Inflammatory macrophage treated with lipopolysaccharide for 1 hour (primary cell): ENCODE measurements around the gene C15orf39.

Source experiments
- DNase-seq, 2 donors: peaks; one replicate each; pipeline ENCODE4 v3.0.0-alpha.2; 2020 to 2022

Gene C15orf39

GRCh38 chr15:75172284-75172820 is 29.3 kb upstream of the C15orf39 start:
- no peak for DNase-seq

DNA sequence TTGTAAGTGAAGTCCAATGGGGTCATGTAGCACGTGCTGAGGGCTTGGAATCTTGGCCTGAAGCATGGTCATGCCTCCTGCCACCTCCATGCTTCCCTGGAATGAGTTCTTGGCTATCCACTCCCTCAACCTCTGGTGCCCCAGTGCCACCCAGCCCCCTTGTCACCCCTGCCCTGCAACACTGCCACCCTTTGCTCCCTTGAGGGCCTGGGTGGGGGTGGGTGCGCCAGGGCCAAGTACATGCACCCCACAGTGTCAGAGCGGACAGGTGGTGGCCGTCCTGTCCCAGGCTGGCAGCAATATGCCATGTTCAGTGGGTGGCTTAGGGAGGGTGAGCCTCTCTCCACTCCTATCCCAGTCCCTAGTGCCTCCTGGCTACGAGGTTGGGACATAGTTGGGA is 27.6 kb upstream of the C15orf39 start:
- no peak for DNase-seq

DNA sequence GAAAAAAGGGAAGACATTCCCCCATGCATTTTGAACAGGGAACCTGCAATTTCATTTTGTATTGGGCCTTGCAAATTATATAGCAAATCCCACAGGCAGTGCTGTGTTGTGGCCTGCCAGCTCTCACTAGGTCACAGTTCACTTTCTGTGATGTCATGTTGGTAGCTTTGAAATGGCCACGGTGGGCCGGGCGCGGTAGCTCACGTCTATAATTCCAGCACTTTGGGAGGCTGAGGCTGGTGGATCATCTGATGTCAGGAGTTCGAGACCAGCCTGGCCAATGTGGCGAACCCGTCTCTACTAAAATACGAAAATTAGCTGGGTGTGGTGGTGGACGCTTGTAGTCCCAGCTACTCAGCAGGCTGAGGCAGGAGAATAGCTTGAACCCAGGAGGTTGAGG is 27.0 kb upstream of the C15orf39 start:
- no peak for DNase-seq

GRCh38 chr15:75176396-75176761 is 25.3 kb upstream of the C15orf39 start:
- DNase-seq, result no peak

DNA sequence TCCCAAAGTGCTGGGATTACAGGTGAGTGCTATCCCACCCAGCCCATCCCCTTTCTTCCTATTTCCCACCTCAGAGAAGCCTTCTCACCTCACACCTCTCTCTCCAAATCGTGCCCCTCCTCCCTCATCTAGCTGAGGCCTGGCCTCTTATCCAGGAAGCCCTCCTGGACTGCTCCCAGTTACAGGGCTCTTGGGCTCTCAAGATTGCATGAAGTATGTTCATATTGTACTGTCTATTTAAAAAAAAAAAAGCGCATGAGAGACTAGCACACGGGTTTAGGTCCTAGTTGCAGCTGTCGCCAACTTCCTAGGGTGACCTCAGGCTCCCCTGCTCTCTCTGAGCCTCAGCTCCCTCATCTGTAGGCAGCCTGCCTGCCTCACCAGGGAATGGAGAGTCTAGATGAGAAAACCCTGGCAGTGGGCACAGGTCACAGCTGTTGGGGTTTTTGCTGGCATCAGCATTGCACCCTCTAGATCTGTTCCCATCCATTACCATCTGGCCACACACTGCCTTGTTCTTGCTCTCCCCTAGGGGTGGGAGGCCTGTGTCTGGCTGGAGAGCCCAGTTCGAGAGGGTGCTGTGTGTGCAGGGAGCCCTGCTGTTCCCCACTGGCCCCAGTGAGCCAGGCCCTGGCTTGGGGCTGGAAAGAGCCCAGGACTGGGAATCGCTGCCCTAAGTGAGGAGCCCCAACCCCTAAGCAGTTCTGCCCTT is 24.2 kb upstream of the C15orf39 start:
- DNase-seq, result no peak

DNA sequence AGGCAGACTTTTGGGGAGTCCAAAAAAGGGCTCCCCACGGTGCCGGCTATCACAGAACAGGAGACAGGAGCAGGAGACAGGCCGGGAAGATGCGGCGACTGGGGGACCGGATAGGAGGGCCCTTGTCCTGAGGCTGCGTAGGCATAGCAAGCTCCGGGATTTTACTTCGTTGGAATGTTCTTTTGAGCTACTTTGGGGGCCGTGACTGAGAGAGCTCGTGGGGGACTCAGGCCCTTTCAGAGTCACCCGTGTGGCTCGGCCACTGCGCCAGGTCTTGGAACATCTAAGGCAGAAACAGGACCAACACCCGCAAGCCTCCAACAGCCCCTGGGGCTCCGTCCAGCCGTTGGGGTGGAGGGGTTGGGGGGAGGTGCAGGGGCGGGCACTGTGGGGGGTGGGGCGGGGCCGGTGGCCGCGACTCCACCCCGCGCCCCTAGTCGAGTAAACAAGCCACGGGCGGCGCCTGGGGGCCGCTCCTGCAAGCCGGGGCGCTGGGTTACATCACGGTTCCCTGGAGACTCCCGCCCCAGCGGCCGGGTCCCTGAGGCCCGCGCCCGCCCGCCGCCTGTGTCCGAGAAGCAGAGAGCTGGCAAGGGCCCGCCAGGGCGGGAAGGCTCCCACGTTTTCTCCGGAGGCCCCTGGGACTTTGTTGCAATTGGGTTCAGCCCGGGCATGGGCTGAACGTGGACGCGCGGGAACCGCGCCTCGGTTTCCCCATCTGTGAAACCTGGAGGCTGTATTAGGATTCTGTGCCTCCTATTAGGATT is 23.3 kb upstream of the C15orf39 start:
- DNase-seq, result no peak

GRCh38 chr15:75178938-75179745 is 22.5 kb upstream of the C15orf39 start:
- no peak for DNase-seq

- no peak for DNase-seq
Measured at GRCh38 chr15:75179746-75180140, 21.9 kb upstream of the C15orf39 start.

GRCh38 chr15:75181780-75182179 is 19.9 kb upstream of the C15orf39 start:
- DNase-seq, result no peak

DNA sequence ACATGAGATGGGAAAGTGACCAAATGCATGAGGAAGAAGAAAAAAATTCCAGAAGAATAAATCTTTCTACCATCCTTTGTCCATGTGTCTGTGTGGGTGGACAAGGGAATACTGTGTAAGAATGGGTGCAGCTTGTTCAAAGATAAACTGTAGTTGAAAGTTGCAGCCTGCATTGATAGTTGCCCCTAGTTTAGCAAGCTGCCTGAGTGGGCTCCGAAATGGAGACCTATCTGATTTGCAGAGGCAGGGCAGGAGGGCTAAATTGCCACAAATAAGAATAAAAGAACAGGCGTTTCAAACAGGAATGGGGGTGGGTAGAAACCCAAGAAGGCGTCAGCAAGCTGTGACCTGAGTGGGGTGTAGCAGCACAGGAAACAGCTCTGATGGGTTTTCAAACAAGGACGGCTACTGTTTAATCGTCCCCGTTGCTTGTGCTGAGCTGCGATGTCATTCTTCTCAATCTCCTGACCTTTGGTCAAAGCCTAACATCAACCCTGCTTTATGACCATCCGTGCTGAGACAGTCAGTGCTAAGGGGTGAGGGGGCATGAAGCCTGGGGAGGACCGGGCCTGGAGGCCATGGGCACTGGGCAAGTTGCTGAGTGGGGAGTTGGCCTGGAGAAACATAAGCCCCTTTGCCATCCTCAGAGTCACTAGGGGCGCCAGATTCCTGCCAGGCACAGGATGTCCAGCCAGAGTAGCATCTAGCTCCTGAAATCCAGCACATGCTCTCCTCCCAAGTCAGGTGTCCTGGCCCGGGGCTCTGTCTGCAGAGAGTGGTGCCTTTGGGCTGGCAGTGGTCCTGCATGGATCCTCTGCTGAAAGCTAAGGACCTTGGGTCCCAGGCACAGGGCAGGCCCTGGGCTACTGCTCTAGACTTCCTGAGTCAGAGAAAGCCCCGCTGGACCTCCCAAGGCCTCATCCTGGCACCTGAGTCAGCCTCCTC is 19.2 kb upstream of the C15orf39 start:
- no peak for DNase-seq

- DNase-seq, result no peak
Measured at GRCh38 chr15:75185271-75186029, 16.2 kb upstream of the C15orf39 start.

- no peak for DNase-seq
Measured at GRCh38 chr15:75186044-75186443, 15.6 kb upstream of the C15orf39 start.

GRCh38 chr15:75188499-75188898 is 13.2 kb upstream of the C15orf39 start:
- DNase-seq, result no peak

GRCh38 chr15:75191235-75191634 is 10.4 kb upstream of the C15orf39 start:
- no peak for DNase-seq

DNA sequence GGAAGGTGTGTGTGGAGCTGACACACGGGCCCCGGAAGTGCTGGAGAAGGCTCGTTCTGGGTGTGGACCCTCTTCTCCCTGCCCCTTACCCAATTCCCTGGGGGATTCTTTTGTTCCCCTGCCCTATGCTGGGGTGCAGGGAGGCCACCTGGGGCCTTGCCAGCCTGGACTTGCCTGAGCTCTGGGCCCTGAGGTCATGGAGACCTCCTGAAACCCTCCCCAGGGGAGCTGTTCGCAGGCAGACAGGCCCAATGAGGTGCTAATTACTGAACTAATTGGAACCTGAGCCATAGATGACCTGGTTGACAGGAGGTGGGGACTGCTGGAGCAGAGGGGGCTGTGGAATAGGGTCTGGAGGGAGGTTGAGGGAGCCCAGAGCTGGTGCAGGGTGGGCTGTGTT is 9.4 kb upstream of the C15orf39 start:
- no peak for DNase-seq

- no peak for DNase-seq
Measured at GRCh38 chr15:75193272-75193671, 8.4 kb upstream of the C15orf39 start.

- no peak for DNase-seq
Measured at GRCh38 chr15:75193976-75194375, 7.7 kb upstream of the C15orf39 start.

GRCh38 chr15:75194397-75194796 is 7.3 kb upstream of the C15orf39 start:
- no peak for DNase-seq

DNA sequence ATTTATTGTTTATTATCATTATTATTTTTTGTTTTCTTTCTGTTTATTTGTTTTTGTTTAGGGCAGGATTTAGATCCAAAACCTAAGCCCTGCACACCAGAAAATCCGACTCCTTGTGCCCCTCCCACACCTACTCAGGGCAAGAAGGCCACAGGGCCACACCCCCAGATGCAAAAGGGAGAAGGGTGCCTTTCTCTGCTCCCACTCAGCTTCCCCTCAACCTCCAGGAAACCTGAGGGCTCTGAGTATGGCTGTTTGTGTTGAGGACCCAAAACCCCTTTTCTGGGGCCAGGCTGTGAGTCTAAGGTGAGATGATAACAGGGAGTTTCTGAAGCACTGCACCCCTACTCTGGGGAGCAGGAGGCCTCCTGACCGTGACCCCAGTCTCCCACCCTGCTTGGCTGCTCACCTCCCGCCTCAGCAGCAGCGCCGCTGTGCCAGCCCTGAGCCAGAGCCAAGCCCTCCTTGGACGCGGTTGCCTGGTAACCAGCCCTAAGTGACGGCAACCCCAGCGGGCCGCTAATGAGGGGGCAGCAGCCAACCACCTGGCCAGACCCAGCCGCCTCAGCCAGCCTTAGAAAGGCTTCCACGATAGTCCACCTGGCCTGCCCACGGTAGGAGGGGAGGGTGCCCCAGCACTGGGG is 6.4 kb upstream of the C15orf39 start:
- DNase-seq, result no peak

DNA sequence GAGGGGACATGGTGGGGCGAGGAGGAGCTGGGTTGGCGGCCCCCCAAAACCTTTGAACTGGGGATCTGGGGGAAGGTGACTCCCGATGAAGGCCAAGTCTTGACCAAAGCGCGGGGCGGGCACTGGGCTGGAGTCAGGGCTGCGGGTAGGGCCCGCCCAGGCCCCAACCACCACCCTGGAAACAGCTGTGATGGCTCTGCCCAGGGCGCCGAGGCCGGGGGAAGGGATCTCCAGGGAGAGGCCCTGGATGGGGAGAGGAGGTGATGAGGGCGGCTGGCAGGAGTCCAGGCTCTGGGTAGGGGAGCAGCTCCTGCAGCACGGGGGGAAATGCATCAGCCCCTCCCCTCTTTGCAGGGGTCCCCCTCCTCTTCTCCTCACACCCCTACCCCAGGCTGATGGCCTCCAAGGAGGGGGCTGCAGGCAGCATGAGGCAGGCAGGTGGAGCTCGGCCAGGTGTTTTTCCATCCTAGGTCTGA is 5.9 kb upstream of the C15orf39 start:
- DNase-seq, result no peak
